Thyroid gland (tissue), 4 donors: ENCODE results near the gene ZNF507.
"Not testable (repeated sequence)": the region's sequence is repeated elsewhere in the genome, so short reads cannot be mapped to it uniquely, and the experiment has no call there.

ENCODE experiments used
- POLR2A ChIP-seq, 2 donors: fragments of 450-650 bp; IDR thresholded peaks; one replicate each; pipeline ENCODE4 v1.6.1; 2017; ENCODE audit warnings: antibody characterized with exemption in 2 of 2, mild to moderate bottlenecking in 2 of 2, moderate library complexity in 1 of 2
- TF ChIP-seq, protein P1 (sequence below), 6 experiments: fragments of 200-600 bp in 3 of 6; fragments of 450-650 bp in 3 of 6; sonication (generic) in 3 of 6; IDR thresholded peaks; one replicate each; pipeline ENCODE4 v1.5.1; 2016 to 2019; ENCODE audit warnings: antibody characterized with exemption in 6 of 6, mild to moderate bottlenecking in 2 of 6, inconsistent platforms in 1 of 6, moderate library complexity in 1 of 6

DNA sequence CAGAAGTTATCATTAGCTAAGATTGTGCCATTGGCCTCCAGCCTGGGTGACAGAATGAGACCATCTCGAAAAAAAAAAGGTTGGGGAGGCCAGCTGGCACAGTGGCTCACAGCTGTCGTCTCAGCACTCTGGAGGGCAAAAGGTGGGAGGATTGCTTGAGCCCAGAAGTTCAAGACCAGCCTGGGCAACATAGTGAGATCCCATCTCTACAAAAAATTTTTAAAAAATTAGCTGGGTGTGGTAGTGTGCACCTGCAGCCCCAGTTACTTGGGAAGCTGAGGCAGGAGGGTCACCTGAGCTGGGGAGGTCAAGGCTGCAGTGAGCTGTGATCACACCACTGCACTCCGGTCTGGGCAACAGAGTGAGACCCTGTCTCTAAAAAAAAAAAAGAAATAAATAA, 78.5 kb downstream of the ZNF507 start:
- TF ChIP-seq, protein P1, sequence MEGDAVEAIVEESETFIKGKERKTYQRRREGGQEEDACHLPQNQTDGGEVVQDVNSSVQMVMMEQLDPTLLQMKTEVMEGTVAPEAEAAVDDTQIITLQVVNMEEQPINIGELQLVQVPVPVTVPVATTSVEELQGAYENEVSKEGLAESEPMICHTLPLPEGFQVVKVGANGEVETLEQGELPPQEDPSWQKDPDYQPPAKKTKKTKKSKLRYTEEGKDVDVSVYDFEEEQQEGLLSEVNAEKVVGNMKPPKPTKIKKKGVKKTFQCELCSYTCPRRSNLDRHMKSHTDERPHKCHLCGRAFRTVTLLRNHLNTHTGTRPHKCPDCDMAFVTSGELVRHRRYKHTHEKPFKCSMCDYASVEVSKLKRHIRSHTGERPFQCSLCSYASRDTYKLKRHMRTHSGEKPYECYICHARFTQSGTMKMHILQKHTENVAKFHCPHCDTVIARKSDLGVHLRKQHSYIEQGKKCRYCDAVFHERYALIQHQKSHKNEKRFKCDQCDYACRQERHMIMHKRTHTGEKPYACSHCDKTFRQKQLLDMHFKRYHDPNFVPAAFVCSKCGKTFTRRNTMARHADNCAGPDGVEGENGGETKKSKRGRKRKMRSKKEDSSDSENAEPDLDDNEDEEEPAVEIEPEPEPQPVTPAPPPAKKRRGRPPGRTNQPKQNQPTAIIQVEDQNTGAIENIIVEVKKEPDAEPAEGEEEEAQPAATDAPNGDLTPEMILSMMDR (IDR thresholded peaks at IDR 0.05) = not testable (repeated sequence)
- not testable (repeated sequence) for TF ChIP-seq POLR2A (IDR thresholded peaks at IDR 0.05)
